HepG2 (cell line): Measurements from ENCODE around the gene DRC7.

Experiments
- CHD2 ChIP-seq: IDR thresholded peaks from 2 replicates; pipeline ENCODE4 v1.6.1; 2011; ENCODE audit warnings: low read depth, low read length, improper control_type of control experiment
- KAT8 ChIP-seq: IDR thresholded peaks from 2 replicates; pipeline ENCODE4 v1.6.1; 2016; ENCODE audit warnings: missing genetic modification reagents, missing compliant biosample characterization
- RFX5 ChIP-seq: IDR thresholded peaks from 2 replicates; pipeline ENCODE4 v1.6.1; 2011; ENCODE audit warnings: low read depth, low read length, improper control_type of control experiment
- SRF ChIP-seq: IDR thresholded peaks from 2 replicates; pipeline ENCODE4 v1.6.1; 2011; ENCODE audit warnings: mild to moderate bottlenecking, low read depth, low read length, moderate library complexity
- TEAD3 ChIP-seq: optimal IDR thresholded peaks from 2 replicates; pipeline ENCODE3; 2016; ENCODE audit warnings: borderline replicate concordance
- ZNF644 ChIP-seq: IDR thresholded peaks from 2 replicates; pipeline ENCODE4 v1.6.1; 2016; ENCODE audit warnings: low read depth
- TF ChIP-seq, protein P1 (sequence below): sonication (generic); formaldehyde crosslinking; IDR thresholded peaks from 2 replicates; pipeline ENCODE4 v1.5.0; 2020; ENCODE audit warnings: mild to moderate bottlenecking, missing genetic modification reagents, moderate library complexity
- TF ChIP-seq, protein P2 (sequence below), 2 experiments: sonication (generic) in 1 of 2; formaldehyde crosslinking in 1 of 2; IDR thresholded peaks; 2 replicates each; pipeline versions ENCODE4 v1.5.1 to v1.6.1; 2011 to 2020; ENCODE audit warnings: borderline replicate concordance in 1 of 2, low read depth in 1 of 2, low read length in 1 of 2, mild to moderate bottlenecking in 1 of 2, missing genetic modification reagents in 1 of 2, moderate library complexity in 1 of 2
- TF ChIP-seq, protein P3 (sequence below): IDR thresholded peaks from 2 replicates; pipeline ENCODE4 v1.4.0; 2020; ENCODE audit warnings: mild to moderate bottlenecking, missing genetic modification reagents
- TF ChIP-seq, protein P4 (sequence below): sonication (generic); formaldehyde crosslinking; IDR thresholded peaks from 2 replicates; pipeline ENCODE4 v1.4.0; 2020; ENCODE audit warnings: mild to moderate bottlenecking, missing genetic modification reagents
- TF ChIP-seq, protein P5 (sequence below): sonication (generic); formaldehyde crosslinking; IDR thresholded peaks from 2 replicates; pipeline ENCODE4 v1.9.0; 2021; ENCODE audit warnings: missing genetic modification reagents, borderline replicate concordance
- TF ChIP-seq, protein P6 (sequence below): sonication (generic); formaldehyde crosslinking; IDR thresholded peaks from 2 replicates; pipeline ENCODE4 v1.5.1; 2020; ENCODE audit warnings: mild to moderate bottlenecking, missing genetic modification reagents, moderate library complexity

DNA sequence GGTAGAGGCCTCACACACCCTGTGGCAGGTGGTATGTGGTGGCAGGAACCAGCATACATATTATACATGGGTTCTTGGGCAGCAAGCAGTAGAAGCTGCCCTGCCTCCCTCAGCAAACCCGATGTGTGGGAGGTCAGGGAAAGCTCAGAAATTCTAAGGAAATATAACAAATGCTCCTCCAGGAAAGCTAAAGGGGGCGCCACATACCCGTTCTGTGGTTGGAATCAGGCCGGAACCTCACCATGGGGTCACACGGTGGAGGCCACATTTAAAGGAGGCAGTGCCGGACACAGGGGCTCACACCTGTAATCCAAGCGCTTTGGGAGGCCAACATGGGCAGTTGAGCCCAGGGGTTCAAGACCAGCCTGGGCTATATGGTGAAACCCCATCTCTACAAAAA is 28.6 kb downstream of the DRC7 start:
- no peak for TF ChIP-seq KAT8
- TF ChIP-seq, protein P1, sequence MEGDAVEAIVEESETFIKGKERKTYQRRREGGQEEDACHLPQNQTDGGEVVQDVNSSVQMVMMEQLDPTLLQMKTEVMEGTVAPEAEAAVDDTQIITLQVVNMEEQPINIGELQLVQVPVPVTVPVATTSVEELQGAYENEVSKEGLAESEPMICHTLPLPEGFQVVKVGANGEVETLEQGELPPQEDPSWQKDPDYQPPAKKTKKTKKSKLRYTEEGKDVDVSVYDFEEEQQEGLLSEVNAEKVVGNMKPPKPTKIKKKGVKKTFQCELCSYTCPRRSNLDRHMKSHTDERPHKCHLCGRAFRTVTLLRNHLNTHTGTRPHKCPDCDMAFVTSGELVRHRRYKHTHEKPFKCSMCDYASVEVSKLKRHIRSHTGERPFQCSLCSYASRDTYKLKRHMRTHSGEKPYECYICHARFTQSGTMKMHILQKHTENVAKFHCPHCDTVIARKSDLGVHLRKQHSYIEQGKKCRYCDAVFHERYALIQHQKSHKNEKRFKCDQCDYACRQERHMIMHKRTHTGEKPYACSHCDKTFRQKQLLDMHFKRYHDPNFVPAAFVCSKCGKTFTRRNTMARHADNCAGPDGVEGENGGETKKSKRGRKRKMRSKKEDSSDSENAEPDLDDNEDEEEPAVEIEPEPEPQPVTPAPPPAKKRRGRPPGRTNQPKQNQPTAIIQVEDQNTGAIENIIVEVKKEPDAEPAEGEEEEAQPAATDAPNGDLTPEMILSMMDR (CRISPR knock-in tag): peak; percentile 72
- no peak for TF ChIP-seq ZNF644
- TF ChIP-seq, protein P2, sequence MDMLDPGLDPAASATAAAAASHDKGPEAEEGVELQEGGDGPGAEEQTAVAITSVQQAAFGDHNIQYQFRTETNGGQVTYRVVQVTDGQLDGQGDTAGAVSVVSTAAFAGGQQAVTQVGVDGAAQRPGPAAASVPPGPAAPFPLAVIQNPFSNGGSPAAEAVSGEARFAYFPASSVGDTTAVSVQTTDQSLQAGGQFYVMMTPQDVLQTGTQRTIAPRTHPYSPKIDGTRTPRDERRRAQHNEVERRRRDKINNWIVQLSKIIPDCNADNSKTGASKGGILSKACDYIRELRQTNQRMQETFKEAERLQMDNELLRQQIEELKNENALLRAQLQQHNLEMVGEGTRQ (IDR thresholded peaks at IDR 0.05; ENCODE audit: low read depth, low read length): no peak
- TF ChIP-seq, protein P2 (CRISPR knock-in tag; IDR thresholded peaks at IDR 0.05; ENCODE audit: borderline replicate concordance): no peak
- TF ChIP-seq, protein P3, sequence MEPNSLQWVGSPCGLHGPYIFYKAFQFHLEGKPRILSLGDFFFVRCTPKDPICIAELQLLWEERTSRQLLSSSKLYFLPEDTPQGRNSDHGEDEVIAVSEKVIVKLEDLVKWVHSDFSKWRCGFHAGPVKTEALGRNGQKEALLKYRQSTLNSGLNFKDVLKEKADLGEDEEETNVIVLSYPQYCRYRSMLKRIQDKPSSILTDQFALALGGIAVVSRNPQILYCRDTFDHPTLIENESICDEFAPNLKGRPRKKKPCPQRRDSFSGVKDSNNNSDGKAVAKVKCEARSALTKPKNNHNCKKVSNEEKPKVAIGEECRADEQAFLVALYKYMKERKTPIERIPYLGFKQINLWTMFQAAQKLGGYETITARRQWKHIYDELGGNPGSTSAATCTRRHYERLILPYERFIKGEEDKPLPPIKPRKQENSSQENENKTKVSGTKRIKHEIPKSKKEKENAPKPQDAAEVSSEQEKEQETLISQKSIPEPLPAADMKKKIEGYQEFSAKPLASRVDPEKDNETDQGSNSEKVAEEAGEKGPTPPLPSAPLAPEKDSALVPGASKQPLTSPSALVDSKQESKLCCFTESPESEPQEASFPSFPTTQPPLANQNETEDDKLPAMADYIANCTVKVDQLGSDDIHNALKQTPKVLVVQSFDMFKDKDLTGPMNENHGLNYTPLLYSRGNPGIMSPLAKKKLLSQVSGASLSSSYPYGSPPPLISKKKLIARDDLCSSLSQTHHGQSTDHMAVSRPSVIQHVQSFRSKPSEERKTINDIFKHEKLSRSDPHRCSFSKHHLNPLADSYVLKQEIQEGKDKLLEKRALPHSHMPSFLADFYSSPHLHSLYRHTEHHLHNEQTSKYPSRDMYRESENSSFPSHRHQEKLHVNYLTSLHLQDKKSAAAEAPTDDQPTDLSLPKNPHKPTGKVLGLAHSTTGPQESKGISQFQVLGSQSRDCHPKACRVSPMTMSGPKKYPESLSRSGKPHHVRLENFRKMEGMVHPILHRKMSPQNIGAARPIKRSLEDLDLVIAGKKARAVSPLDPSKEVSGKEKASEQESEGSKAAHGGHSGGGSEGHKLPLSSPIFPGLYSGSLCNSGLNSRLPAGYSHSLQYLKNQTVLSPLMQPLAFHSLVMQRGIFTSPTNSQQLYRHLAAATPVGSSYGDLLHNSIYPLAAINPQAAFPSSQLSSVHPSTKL (CRISPR knock-in tag): no peak
- TF ChIP-seq, protein P4, sequence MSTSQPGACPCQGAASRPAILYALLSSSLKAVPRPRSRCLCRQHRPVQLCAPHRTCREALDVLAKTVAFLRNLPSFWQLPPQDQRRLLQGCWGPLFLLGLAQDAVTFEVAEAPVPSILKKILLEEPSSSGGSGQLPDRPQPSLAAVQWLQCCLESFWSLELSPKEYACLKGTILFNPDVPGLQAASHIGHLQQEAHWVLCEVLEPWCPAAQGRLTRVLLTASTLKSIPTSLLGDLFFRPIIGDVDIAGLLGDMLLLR: no peak
- no peak for TF ChIP-seq CHD2
- no peak for TF ChIP-seq SRF
- no peak for TF ChIP-seq RFX5
- no peak for TF ChIP-seq TEAD3
- TF ChIP-seq, protein P5, sequence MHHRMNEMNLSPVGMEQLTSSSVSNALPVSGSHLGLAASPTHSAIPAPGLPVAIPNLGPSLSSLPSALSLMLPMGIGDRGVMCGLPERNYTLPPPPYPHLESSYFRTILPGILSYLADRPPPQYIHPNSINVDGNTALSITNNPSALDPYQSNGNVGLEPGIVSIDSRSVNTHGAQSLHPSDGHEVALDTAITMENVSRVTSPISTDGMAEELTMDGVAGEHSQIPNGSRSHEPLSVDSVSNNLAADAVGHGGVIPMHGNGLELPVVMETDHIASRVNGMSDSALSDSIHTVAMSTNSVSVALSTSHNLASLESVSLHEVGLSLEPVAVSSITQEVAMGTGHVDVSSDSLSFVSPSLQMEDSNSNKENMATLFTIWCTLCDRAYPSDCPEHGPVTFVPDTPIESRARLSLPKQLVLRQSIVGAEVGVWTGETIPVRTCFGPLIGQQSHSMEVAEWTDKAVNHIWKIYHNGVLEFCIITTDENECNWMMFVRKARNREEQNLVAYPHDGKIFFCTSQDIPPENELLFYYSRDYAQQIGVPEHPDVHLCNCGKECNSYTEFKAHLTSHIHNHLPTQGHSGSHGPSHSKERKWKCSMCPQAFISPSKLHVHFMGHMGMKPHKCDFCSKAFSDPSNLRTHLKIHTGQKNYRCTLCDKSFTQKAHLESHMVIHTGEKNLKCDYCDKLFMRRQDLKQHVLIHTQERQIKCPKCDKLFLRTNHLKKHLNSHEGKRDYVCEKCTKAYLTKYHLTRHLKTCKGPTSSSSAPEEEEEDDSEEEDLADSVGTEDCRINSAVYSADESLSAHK (CRISPR knock-in tag): no peak
- TF ChIP-seq, protein P6, sequence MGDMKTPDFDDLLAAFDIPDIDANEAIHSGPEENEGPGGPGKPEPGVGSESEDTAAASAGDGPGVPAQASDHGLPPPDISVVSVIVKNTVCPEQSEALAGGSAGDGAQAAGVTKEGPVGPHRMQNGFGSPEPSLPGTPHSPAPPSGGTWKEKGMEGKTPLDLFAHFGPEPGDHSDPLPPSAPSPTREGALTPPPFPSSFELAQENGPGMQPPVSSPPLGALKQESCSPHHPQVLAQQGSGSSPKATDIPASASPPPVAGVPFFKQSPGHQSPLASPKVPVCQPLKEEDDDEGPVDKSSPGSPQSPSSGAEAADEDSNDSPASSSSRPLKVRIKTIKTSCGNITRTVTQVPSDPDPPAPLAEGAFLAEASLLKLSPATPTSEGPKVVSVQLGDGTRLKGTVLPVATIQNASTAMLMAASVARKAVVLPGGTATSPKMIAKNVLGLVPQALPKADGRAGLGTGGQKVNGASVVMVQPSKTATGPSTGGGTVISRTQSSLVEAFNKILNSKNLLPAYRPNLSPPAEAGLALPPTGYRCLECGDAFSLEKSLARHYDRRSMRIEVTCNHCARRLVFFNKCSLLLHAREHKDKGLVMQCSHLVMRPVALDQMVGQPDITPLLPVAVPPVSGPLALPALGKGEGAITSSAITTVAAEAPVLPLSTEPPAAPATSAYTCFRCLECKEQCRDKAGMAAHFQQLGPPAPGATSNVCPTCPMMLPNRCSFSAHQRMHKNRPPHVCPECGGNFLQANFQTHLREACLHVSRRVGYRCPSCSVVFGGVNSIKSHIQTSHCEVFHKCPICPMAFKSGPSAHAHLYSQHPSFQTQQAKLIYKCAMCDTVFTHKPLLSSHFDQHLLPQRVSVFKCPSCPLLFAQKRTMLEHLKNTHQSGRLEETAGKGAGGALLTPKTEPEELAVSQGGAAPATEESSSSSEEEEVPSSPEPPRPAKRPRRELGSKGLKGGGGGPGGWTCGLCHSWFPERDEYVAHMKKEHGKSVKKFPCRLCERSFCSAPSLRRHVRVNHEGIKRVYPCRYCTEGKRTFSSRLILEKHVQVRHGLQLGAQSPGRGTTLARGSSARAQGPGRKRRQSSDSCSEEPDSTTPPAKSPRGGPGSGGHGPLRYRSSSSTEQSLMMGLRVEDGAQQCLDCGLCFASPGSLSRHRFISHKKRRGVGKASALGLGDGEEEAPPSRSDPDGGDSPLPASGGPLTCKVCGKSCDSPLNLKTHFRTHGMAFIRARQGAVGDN: no peak
